SK-N-MC (cell line): ENCODE data around the gene SOD1.
"Not testable (repeated sequence)": the region's sequence is repeated elsewhere in the genome, so short reads cannot be mapped to it uniquely, and the experiment has no call there.

Experiments
- DNase-seq: peaks from one replicate; pipeline ENCODE4 v3.0.0-alpha.2; 2011; ENCODE audit warnings: low read depth, low spot score
- H3K27ac ChIP-seq: fragments of 200-600 bp; sonication (generic); 2 replicates; pipeline ENCODE4 v1.5.1; 2016; ENCODE audit warnings: mixed run types
- H3K36me3 ChIP-seq: fragments of 200-600 bp; sonication (generic); 2 replicates; pipeline ENCODE4 v1.6.1; 2017; ENCODE audit warnings: antibody characterized with exemption, low read length, mixed read lengths; ENCODE audit not compliant: insufficient read depth
- H3K4me3 ChIP-seq: fragments of 200-600 bp; sonication (generic); 2 replicates; pipeline ENCODE4 v1.5.1; 2016
- H3K9ac ChIP-seq: fragments of 200-600 bp; sonication (generic); 2 replicates; pipeline ENCODE4 v1.8.0; 2017; ENCODE audit warnings: mixed run types, mixed read lengths; ENCODE audit not compliant: insufficient read length
- H3K9me3 ChIP-seq: fragments of 200-600 bp; sonication (generic); 2 replicates; pipeline ENCODE4 v1.6.1; 2017; ENCODE audit warnings: low read depth, mild to moderate bottlenecking, antibody characterized with exemption, low read length, moderate library complexity, mixed read lengths
- EZH2 ChIP-seq: fragments of 200-600 bp; sonication (generic); IDR thresholded peaks from one replicate; pipeline ENCODE4 v1.6.1; 2017; ENCODE audit warnings: antibody characterized with exemption
- FOXP2 ChIP-seq: optimal IDR thresholded peaks from 2 replicates; pipeline ENCODE3; 2011; ENCODE audit warnings: mild to moderate bottlenecking, moderate library complexity; ENCODE audit not compliant: insufficient read depth; ENCODE audit errors: extremely low read length, control extremely low read depth
- POLR2AphosphoS5 ChIP-seq: IDR thresholded peaks from 2 replicates; pipeline ENCODE4 v1.6.1; 2012; ENCODE audit warnings: mild to moderate bottlenecking, low read depth, low read length, borderline replicate concordance

SOD1 gene

GRCh38 chr21:31663584-31664249 is 4.2 kb downstream of the SOD1 start:
- H3K4me3 ChIP-seq, result no peak overlapping the region
- H3K36me3 ChIP-seq, result peaks cover 58% of the 10 kb centered on the region
- H3K9ac ChIP-seq, result no peak overlapping the region
- DNase-seq, result no peak
- H3K27ac ChIP-seq, result no peak overlapping the region
- H3K9me3 ChIP-seq, result no peaks in the 10 kb centered on the region
- TF ChIP-seq FOXP2 (no peak), EZH2 (no peak), POLR2AphosphoS5 (no peak)

- peaks cover 74% of the 10 kb centered on the region for H3K36me3 ChIP-seq
- H3K9me3 ChIP-seq, result no peaks in the 10 kb centered on the region
- H3K4me3 ChIP-seq, result no peak overlapping the region
- H3K27ac ChIP-seq, result peak overlapping the region; percentile 17; the same call in 1 of the 2 replicates
- DNase-seq, result no peak
- no peak overlapping the region for H3K9ac ChIP-seq
- TF ChIP-seq FOXP2 (no peak), POLR2AphosphoS5 (no peak), EZH2 (no peak)
These were observed 5.9 kb downstream of the SOD1 start for GRCh38 chr21:31665397-31665796.

GRCh38 chr21:31665869-31666268 is 6.4 kb downstream of the SOD1 start:
- H3K9ac ChIP-seq, DNase-seq, H3K9me3 ChIP-seq, H3K4me3 ChIP-seq: not testable (repeated sequence)
- H3K27ac ChIP-seq, result peak overlapping the region; percentile 4; the same call in 1 of the 2 replicates
- peaks cover 79% of the 10 kb centered on the region for H3K36me3 ChIP-seq

GRCh38 chr21:31666445-31667010 is 7.0 kb downstream of the SOD1 start:
- H3K27ac ChIP-seq, result peak overlapping the region; percentile 4
- H3K9me3 ChIP-seq, result no peaks in the 10 kb centered on the region
- H3K4me3 ChIP-seq, result no peak overlapping the region
- no peak overlapping the region for H3K9ac ChIP-seq
- TF ChIP-seq EZH2 (no peak), POLR2AphosphoS5 (no peak), FOXP2 (no peak)
- H3K36me3 ChIP-seq, result peaks cover 80% of the 10 kb centered on the region
- DNase-seq, result no peak

- no peak overlapping the region for H3K9ac ChIP-seq
- H3K36me3 ChIP-seq, result peaks cover 80% of the 10 kb centered on the region
- H3K4me3 ChIP-seq, result no peak overlapping the region
- DNase-seq, result no peak
- TF ChIP-seq EZH2 (no peak), FOXP2 (no peak), POLR2AphosphoS5 (no peak)
- peak overlapping the region; percentile 4 for H3K27ac ChIP-seq
- H3K9me3 ChIP-seq, result no peaks in the 10 kb centered on the region
These were observed 7.6 kb downstream of the SOD1 start for GRCh38 chr21:31667132-31667531.

- no peak for TF ChIP-seq POLR2AphosphoS5
- no peak for TF ChIP-seq EZH2
- TF ChIP-seq FOXP2, result no peak
- no peak overlapping the region for H3K4me3 ChIP-seq
- H3K9ac ChIP-seq, result no peak overlapping the region
- H3K9me3 ChIP-seq, result no peaks in the 10 kb centered on the region
- peaks cover 78% of the 10 kb centered on the region for H3K36me3 ChIP-seq
- DNase-seq, result no peak
- H3K27ac ChIP-seq, result peak overlapping the region; percentile 4
These were observed 8.1 kb downstream of the SOD1 start for GRCh38 chr21:31667639-31668038.

GRCh38 chr21:31668651-31669491 is 9.4 kb downstream of the SOD1 start:
- peaks cover 69% of the 10 kb centered on the region for H3K36me3 ChIP-seq
- H3K9me3 ChIP-seq, result no peaks in the 10 kb centered on the region
- no peak for DNase-seq
- H3K27ac ChIP-seq, result peak overlapping the region; percentile 4
- no peak for TF ChIP-seq EZH2
- TF ChIP-seq FOXP2, result no peak
- TF ChIP-seq POLR2AphosphoS5, result no peak
- no peak overlapping the region for H3K9ac ChIP-seq
- no peak overlapping the region for H3K4me3 ChIP-seq

GRCh38 chr21:31670070-31670469 is 10.6 kb downstream of the SOD1 start:
- DNase-seq, result no peak
- H3K9ac ChIP-seq, result no peak overlapping the region
- no peaks in the 10 kb centered on the region for H3K9me3 ChIP-seq
- no peak overlapping the region for H3K4me3 ChIP-seq
- TF ChIP-seq POLR2AphosphoS5, result 0 out of 2 replicates have a peak, but pooled peaks have one; percentile 12
- no peak for TF ChIP-seq FOXP2
- no peak for TF ChIP-seq EZH2
- peaks cover 64% of the 10 kb centered on the region for H3K36me3 ChIP-seq
- H3K27ac ChIP-seq, result peak overlapping the region; percentile 27; the same call in 1 of the 2 replicates
